Ovary (tissue), 3 donors: ENCODE measurements around the gene RASL10A.

Source experiments
- EP300 ChIP-seq: sonication (generic); formaldehyde crosslinking; IDR thresholded peaks from one replicate; pipeline ENCODE4 v1.6.1; 2017; ENCODE audit warnings: antibody characterized with exemption
- POLR2A ChIP-seq: fragments of 450-650 bp; IDR thresholded peaks from one replicate; pipeline ENCODE4 v1.6.1; 2017; ENCODE audit warnings: antibody characterized with exemption, mild to moderate bottlenecking, moderate library complexity
- TF ChIP-seq, protein P1 (sequence below), 3 donors: fragments of 450-650 bp in 2 of 3; fragments of 200-600 bp in 1 of 3; IDR thresholded peaks; one replicate each; pipeline versions ENCODE4 v1.5.1 to v1.8.0; 2016 to 2022; ENCODE audit warnings: antibody characterized with exemption in 3 of 3, mild to moderate bottlenecking in 1 of 3
- donor health status: DM: no; HTN: no; CAD: no.

DNA sequence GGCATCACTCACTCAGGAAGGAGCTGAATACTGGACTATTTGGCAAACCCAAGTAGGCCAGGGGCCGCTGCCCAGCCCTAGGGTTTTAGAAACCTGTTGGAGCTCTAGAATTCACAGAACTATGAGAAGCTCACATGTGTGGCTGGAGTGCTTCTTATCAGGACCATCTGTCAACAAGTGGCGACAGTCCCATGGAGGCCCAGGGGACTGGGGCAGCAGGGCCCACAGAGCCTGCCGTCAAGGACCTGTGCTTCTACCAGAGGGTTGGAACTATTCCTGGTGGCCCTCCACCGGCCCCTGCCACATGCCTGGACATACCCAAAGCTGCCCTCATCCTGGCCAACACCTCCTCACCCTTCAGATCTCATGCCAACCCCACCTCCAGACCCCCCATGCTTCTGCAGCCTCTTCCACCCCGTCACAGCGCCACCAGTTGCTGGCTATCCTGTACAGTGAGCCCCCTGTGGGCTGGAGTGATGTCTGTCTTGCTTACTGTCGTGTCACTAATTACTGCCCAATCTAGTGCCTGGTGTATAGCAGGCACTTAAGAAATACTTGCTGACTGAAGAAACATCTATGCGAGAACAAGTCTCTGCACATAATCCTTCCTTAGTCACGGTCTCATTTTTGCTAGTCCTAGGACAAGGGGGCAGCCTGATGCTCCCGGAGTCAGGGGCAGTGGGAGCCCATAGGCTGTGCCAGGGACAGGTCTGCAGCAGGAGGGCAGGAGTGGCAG, 27.2 kb upstream of the RASL10A start:
- TF ChIP-seq, protein P1, sequence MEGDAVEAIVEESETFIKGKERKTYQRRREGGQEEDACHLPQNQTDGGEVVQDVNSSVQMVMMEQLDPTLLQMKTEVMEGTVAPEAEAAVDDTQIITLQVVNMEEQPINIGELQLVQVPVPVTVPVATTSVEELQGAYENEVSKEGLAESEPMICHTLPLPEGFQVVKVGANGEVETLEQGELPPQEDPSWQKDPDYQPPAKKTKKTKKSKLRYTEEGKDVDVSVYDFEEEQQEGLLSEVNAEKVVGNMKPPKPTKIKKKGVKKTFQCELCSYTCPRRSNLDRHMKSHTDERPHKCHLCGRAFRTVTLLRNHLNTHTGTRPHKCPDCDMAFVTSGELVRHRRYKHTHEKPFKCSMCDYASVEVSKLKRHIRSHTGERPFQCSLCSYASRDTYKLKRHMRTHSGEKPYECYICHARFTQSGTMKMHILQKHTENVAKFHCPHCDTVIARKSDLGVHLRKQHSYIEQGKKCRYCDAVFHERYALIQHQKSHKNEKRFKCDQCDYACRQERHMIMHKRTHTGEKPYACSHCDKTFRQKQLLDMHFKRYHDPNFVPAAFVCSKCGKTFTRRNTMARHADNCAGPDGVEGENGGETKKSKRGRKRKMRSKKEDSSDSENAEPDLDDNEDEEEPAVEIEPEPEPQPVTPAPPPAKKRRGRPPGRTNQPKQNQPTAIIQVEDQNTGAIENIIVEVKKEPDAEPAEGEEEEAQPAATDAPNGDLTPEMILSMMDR (IDR thresholded peaks at IDR 0.05): no peak
- no peak for TF ChIP-seq POLR2A
- no peak for TF ChIP-seq EP300
